Gastroesophageal sphincter (tissue), 3 donors: ENCODE measurements around the gene PTP4A2.

Experiments
- POLR2A ChIP-seq, 2 donors: fragments of 450-650 bp; IDR thresholded peaks; one replicate each; pipeline ENCODE4 v1.6.1; 2017; ENCODE audit warnings: antibody characterized with exemption in 2 of 2, mild to moderate bottlenecking in 2 of 2, moderate library complexity in 1 of 2
- TF ChIP-seq, protein P1 (sequence below), 4 experiments: fragments of 200-600 bp in 2 of 4; fragments of 450-650 bp in 2 of 4; sonication (generic) in 1 of 4; IDR thresholded peaks; one replicate each; pipeline ENCODE4 v1.5.1; 2017 to 2019; ENCODE audit warnings: antibody characterized with exemption in 4 of 4, mild to moderate bottlenecking in 2 of 4, moderate library complexity in 2 of 4

GRCh38 chr1:31915438-31915837 lies 22.7 kb downstream of the PTP4A2 start:
- TF ChIP-seq, protein P1, sequence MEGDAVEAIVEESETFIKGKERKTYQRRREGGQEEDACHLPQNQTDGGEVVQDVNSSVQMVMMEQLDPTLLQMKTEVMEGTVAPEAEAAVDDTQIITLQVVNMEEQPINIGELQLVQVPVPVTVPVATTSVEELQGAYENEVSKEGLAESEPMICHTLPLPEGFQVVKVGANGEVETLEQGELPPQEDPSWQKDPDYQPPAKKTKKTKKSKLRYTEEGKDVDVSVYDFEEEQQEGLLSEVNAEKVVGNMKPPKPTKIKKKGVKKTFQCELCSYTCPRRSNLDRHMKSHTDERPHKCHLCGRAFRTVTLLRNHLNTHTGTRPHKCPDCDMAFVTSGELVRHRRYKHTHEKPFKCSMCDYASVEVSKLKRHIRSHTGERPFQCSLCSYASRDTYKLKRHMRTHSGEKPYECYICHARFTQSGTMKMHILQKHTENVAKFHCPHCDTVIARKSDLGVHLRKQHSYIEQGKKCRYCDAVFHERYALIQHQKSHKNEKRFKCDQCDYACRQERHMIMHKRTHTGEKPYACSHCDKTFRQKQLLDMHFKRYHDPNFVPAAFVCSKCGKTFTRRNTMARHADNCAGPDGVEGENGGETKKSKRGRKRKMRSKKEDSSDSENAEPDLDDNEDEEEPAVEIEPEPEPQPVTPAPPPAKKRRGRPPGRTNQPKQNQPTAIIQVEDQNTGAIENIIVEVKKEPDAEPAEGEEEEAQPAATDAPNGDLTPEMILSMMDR (IDR thresholded peaks at IDR 0.05) = no peak
- TF ChIP-seq POLR2A (IDR thresholded peaks at IDR 0.05) = no peak
